Right lobe of liver (tissue), 6 donors: ENCODE results near the gene SNCAIP. TPM values are rescaled to one million over a fixed set of nuclear protein-coding genes. Genes with fewer than 3 reads are reported as not detected.

Experiments used
- ATAC-seq, 4 donors: fragments of 200-7000 bp; cut with Tn5 transposase; one replicate each; pipeline ENCODE4 v1.9.1; 2020; ENCODE audit warnings: mild to moderate bottlenecking in 4 of 4, moderate library complexity in 4 of 4
- DNase-seq, 3 donors: peaks; one replicate each; pipeline ENCODE4 v3.0.0-alpha.2; 2020
- H3K27ac ChIP-seq, 3 donors: fragments of 200-600 bp; one replicate each; pipeline ENCODE4 v1.8.0; 2022
- H3K27me3 ChIP-seq, 2 donors: fragments of 200-600 bp; one replicate each; pipeline ENCODE4 v1.8.0; 2022
- H3K36me3 ChIP-seq, 4 donors: fragments of 200-600 bp; sonication (generic) in 1 of 4; one replicate each; pipeline versions ENCODE4 v1.5.1 to v1.8.0; 2017 to 2022; ENCODE audit warnings: control low read depth in 1 of 4
- H3K4me1 ChIP-seq, 4 donors: fragments of 200-600 bp; sonication (generic) in 1 of 4; one replicate each; pipeline versions ENCODE4 v1.5.1 to v1.8.0; 2017 to 2022; ENCODE audit warnings: control low read depth in 1 of 4
- H3K4me3 ChIP-seq, 3 donors: fragments of 200-600 bp; one replicate each; pipeline ENCODE4 v1.8.0; 2022
- H3K9me3 ChIP-seq, 4 donors: fragments of 200-600 bp; sonication (generic) in 1 of 4; one replicate each; pipeline versions ENCODE4 v1.5.1 to v1.8.0; 2017 to 2022; ENCODE audit warnings: control low read depth in 1 of 4
- POLR2A ChIP-seq: fragments of 450-650 bp; IDR thresholded peaks from one replicate; pipeline ENCODE4 v1.6.1; 2017; ENCODE audit warnings: antibody characterized with exemption, mild to moderate bottlenecking
- WGBS: methylation state at CpG from one replicate; pipeline ENCODE4 v1.1.6; 2018; ENCODE audit warnings: low coverage, low lambda C conversion rate; ENCODE audit not compliant: insufficient coverage; ENCODE audit errors: missing lambda C conversion rate; 5-methylcytosine and 5-hydroxymethylcytosine counted together
- intact Hi-C, 2 donors: fragments of 100-400 bp; cut with DNase I; formaldehyde crosslinking; loops; one replicate each; pipeline versions ENCODE4 v1.11.2 to v1.14.1; 2022
- total RNA-seq, 6 experiments: library from RNA; depleted of rRNA in 2 of 6; stranded (reverse); fragments of >200 nt in 2 of 6; fragmentation: NEBNext Ultra II Directional in 3 of 6; extraction: Animal tissue kit (Norgen Biotek cat#: 25700) in 3 of 6; gene quantifications; one replicate each; pipeline versions ENCODE4 v1.1.0 to v1.2.4, GENCODE V29; 2016 to 2023
- TF ChIP-seq, protein P1 (sequence below), 4 donors: fragments of 200-600 bp in 3 of 4; fragments of 450-650 bp in 1 of 4; IDR thresholded peaks; one replicate each; pipeline versions ENCODE4 v1.5.1 to v1.8.0; 2016 to 2022; ENCODE audit warnings: antibody characterized with exemption in 4 of 4, mild to moderate bottlenecking in 2 of 4
- donor health status: DM: no; HTN: yes; CAD: no.
- donor health status: DM: no; HTN: no; CAD: no.
- donor health status: DM: no; HTN: no; CAD: no.
- donor health status: DM: no; HTN: yes; CAD: no.
- donor health status: DM: no; HTN: yes; CAD: no.

Gene SNCAIP
- total RNA-seq, 6 experiments from 2014 or later, result 0.19 to 0.65 (median 0.32) TPM; not detected in 1

DNA sequence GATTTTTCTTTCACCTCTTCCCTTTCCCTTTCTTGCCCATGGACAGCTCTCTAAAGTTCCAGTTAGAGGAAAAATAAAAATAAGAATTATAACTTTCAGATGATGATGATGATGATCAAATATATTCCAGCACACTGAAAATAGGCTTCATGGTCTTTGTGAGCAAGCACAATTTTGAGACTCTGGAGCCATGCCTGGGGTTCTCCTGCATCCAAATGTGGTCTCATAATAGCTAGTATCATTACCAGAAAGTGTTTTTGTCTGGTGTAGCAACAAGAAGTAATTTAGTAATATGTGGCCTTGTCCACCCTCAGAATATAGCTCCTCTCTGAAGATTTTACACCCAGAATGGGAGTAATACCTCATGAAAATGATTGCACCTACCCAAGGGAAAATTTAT, 150.4 kb downstream of the SNCAIP start:
- no peaks in the 10 kb centered on the region for H3K9me3 ChIP-seq
- H3K4me1 ChIP-seq, result peaks cover 0 to 6% (median 0%) of the 10 kb centered on the region in 4 donors
- no peaks in the 10 kb centered on the region for H3K27me3 ChIP-seq
- ATAC-seq (no peak), DNase-seq (no peak)
- TF ChIP-seq, protein P1, sequence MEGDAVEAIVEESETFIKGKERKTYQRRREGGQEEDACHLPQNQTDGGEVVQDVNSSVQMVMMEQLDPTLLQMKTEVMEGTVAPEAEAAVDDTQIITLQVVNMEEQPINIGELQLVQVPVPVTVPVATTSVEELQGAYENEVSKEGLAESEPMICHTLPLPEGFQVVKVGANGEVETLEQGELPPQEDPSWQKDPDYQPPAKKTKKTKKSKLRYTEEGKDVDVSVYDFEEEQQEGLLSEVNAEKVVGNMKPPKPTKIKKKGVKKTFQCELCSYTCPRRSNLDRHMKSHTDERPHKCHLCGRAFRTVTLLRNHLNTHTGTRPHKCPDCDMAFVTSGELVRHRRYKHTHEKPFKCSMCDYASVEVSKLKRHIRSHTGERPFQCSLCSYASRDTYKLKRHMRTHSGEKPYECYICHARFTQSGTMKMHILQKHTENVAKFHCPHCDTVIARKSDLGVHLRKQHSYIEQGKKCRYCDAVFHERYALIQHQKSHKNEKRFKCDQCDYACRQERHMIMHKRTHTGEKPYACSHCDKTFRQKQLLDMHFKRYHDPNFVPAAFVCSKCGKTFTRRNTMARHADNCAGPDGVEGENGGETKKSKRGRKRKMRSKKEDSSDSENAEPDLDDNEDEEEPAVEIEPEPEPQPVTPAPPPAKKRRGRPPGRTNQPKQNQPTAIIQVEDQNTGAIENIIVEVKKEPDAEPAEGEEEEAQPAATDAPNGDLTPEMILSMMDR (IDR thresholded peaks at IDR 0.05), result no peak
- TF ChIP-seq POLR2A, result no peak
- H3K27ac ChIP-seq, result no peak overlapping the region
- no peaks in the 10 kb centered on the region for H3K36me3 ChIP-seq
- no peak overlapping the region for H3K4me3 ChIP-seq
- intact Hi-C loops, result no loop called here

DNA sequence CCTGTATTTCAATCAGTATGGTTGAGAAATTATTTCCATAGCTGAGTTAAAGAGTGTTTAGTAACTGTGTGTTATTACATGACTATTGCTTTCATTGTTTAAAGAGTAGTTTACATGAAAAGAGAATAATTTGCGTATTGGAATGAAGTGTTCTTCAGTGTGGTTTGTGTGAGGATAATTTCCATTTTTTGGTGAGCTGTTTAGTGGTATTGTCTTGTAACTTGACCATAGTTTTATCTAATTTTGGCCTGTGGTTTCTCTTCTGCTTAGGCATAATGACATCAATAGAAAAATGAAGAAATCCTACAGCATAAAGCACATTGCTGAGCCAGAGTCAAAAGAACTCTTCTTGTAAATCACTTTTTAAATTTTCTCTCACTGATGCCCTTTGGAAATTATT, 151.2 kb downstream of the SNCAIP start:
- intact Hi-C loops, result no loop called here
- no peak for DNase-seq
- ATAC-seq, result no peak
- no peaks in the 10 kb centered on the region for H3K4me1 ChIP-seq
- H3K36me3 ChIP-seq, result no peaks in the 10 kb centered on the region
- no peak overlapping the region for H3K27ac ChIP-seq
- TF ChIP-seq, protein P1 (IDR thresholded peaks at IDR 0.05), result no peak
- TF ChIP-seq POLR2A, result no peak
- no peaks in the 10 kb centered on the region for H3K27me3 ChIP-seq
- H3K4me3 ChIP-seq, result no peak overlapping the region
- WGBS, result 64% methylated on average over 1 of the region's 1 CpG
- no peaks in the 10 kb centered on the region for H3K9me3 ChIP-seq

- no peak for ATAC-seq
- peaks cover 0 to 6% (median 0%) of the 10 kb centered on the region in 4 donors for H3K36me3 ChIP-seq
- no peak overlapping the region for H3K4me3 ChIP-seq
- no peaks in the 10 kb centered on the region for H3K9me3 ChIP-seq
- H3K4me1 ChIP-seq, result no peaks in the 10 kb centered on the region
- TF ChIP-seq POLR2A, result no peak
- TF ChIP-seq, protein P1 (IDR thresholded peaks at IDR 0.05), result no peak
- no peak for DNase-seq
- H3K27ac ChIP-seq, result no peak overlapping the region
- WGBS, result 83% methylated on average over 2 of the region's 2 CpGs
- intact Hi-C loops, result no loop called here
- no peaks in the 10 kb centered on the region for H3K27me3 ChIP-seq
Measured at GRCh38 chr5:122464191-122464590, 152.2 kb downstream of the SNCAIP start.

GRCh38 chr5:122465031-122465577, 153.1 kb downstream of the SNCAIP start:
- 79% methylated on average over 7 of the region's 7 CpGs for WGBS
- DNase-seq, result no peak
- intact Hi-C loops, result no loop called here

More at GRCh38 chr5:122465031-122465577, 153.1 kb downstream of the SNCAIP start:
- H3K27ac ChIP-seq, result no peak overlapping the region
- H3K27me3 ChIP-seq, result no peaks in the 10 kb centered on the region
- no peaks in the 10 kb centered on the region for H3K9me3 ChIP-seq
- no peak overlapping the region for H3K4me3 ChIP-seq
- peaks cover 0 to under 1% (median 0%) of the 10 kb centered on the region in 4 donors for H3K4me1 ChIP-seq
- H3K36me3 ChIP-seq, result peaks cover 0 to 6% (median 0%) of the 10 kb centered on the region in 4 donors
- TF ChIP-seq POLR2A, result no peak
- TF ChIP-seq, protein P1 (IDR thresholded peaks at IDR 0.05), result no peak
- no peak for ATAC-seq
